Measurements from ENCODE around the gene OAS1.

OAS1 gene

GRCh38 chr12:112933129-112933505, 26.4 kb downstream of the OAS1 start:
- TF ChIP-seq CTCF (IDR thresholded peaks at IDR 0.05; ENCODE audit: low read depth, low read length, poor library complexity, severe bottlenecking) (no peak), EZH2phosphoT487 (IDR thresholded peaks at IDR 0.05; ENCODE audit: borderline replicate concordance, low read length) (no peak)
- Histone ChIP-seq H4K20me1 (ENCODE audit: control insufficient read depth, insufficient read depth, low read depth, low read length) (no peaks in the 10 kb centered on the region), H3K9me3 (ENCODE audit: control insufficient read depth, insufficient read depth, low read length) (peaks cover 6% of the 10 kb centered on the region)

GRCh38 chr12:112936264-112936663, 29.5 kb downstream of the OAS1 start:
- H3K79me2 ChIP-seq (ENCODE audit: control insufficient read depth, low read length), result no peaks in the 10 kb centered on the region
- H3K4me2 ChIP-seq (ENCODE audit: low read length), result no peak overlapping the region
- peaks cover 32% of the 10 kb centered on the region for H3K4me1 ChIP-seq (ENCODE audit: control insufficient read depth, low read length)
- H3K36me3 ChIP-seq (ENCODE audit: control insufficient read depth, low read length), result no peaks in the 10 kb centered on the region
- no peaks in the 10 kb centered on the region for H3K9me3 ChIP-seq (ENCODE audit: control insufficient read depth, insufficient read depth, low read length)
- H3K4me3 ChIP-seq (ENCODE audit: low read length), result no peak overlapping the region
- H3F3A ChIP-seq (ENCODE audit: control insufficient read depth, insufficient read depth), result peaks cover 18% of the 10 kb centered on the region
- H3K27ac ChIP-seq (ENCODE audit: low read depth, low read length), result no peak overlapping the region
- no peaks in the 10 kb centered on the region for H4K20me1 ChIP-seq (ENCODE audit: control insufficient read depth, insufficient read depth, low read depth, low read length)
- TF ChIP-seq EZH2phosphoT487 (IDR thresholded peaks at IDR 0.05; ENCODE audit: borderline replicate concordance, low read length) (no peak), CTCF (IDR thresholded peaks at IDR 0.05; ENCODE audit: low read depth, low read length, poor library complexity, severe bottlenecking) (no peak)
- H3K9me2 ChIP-seq (replicated peaks; ENCODE audit: control insufficient read depth, low read length), result no peaks in the 10 kb centered on the region
- H3K27me3 ChIP-seq (ENCODE audit: control insufficient read depth, low read length), result no peaks in the 10 kb centered on the region

More at GRCh38 chr12:112933129-112933505, 26.4 kb downstream of the OAS1 start:
- H3K27me3 ChIP-seq (ENCODE audit: control insufficient read depth, low read length), result no peaks in the 10 kb centered on the region
- H3K36me3 ChIP-seq (ENCODE audit: control insufficient read depth, low read length), result no peaks in the 10 kb centered on the region
- peaks cover 4% of the 10 kb centered on the region for H3K4me1 ChIP-seq (ENCODE audit: control insufficient read depth, low read length)
- H3K4me3 ChIP-seq (ENCODE audit: low read length), result no peak overlapping the region
- no peaks in the 10 kb centered on the region for H3K79me2 ChIP-seq (ENCODE audit: control insufficient read depth, low read length)
- H3K9me2 ChIP-seq (replicated peaks; ENCODE audit: control insufficient read depth, low read length), result no peaks in the 10 kb centered on the region
- no peak overlapping the region for H3K27ac ChIP-seq (ENCODE audit: low read depth, low read length)
- H3F3A ChIP-seq (ENCODE audit: control insufficient read depth, insufficient read depth), result peaks cover 18% of the 10 kb centered on the region
- no peak overlapping the region for H3K4me2 ChIP-seq (ENCODE audit: low read length)

- Histone ChIP-seq H4K20me1 (ENCODE audit: control insufficient read depth, insufficient read depth, low read depth, low read length) (no peaks in the 10 kb centered on the region), H3F3A (ENCODE audit: control insufficient read depth, insufficient read depth) (peaks cover 18% of the 10 kb centered on the region), H3K36me3 (ENCODE audit: control insufficient read depth, low read length) (no peaks in the 10 kb centered on the region), H3K27me3 (ENCODE audit: control insufficient read depth, low read length) (no peaks in the 10 kb centered on the region), H3K4me2 (ENCODE audit: low read length) (no peak overlapping the region), H3K9me3 (ENCODE audit: control insufficient read depth, insufficient read depth, low read length) (no peaks in the 10 kb centered on the region), H3K79me2 (ENCODE audit: control insufficient read depth, low read length) (no peaks in the 10 kb centered on the region), H3K4me3 (ENCODE audit: low read length) (no peak overlapping the region), H3K9me2 (replicated peaks; ENCODE audit: control insufficient read depth, low read length) (no peaks in the 10 kb centered on the region), H3K4me1 (ENCODE audit: control insufficient read depth, low read length) (peaks cover 32% of the 10 kb centered on the region), H3K27ac (ENCODE audit: low read depth, low read length) (no peak overlapping the region)
- TF ChIP-seq CTCF (IDR thresholded peaks at IDR 0.05; ENCODE audit: low read depth, low read length, poor library complexity, severe bottlenecking) (no peak), EZH2phosphoT487 (IDR thresholded peaks at IDR 0.05; ENCODE audit: borderline replicate concordance, low read length) (no peak)
Measured at GRCh38 chr12:112936927-112937326, 30.2 kb downstream of the OAS1 start.

All from DOHH2 (cell line).